Measurements from ENCODE around the gene INSM1. TPM values are rescaled to one million over a fixed set of nuclear protein-coding genes. Genes with fewer than 3 reads are reported as not detected.

The INSM1 gene
- total RNA-seq, 2 donors from 2014 or later, result not detected

- no peak for ATAC-seq
- DNase-seq, result no peak
- intact Hi-C loops (cut with DNase I), result no loop called here
These were observed 43.9 kb downstream of the INSM1 start for GRCh38 chr20:20411836-20412235.

GRCh38 chr20:20412750-20413149 lies 44.8 kb downstream of the INSM1 start:
- intact Hi-C loops (cut with DNase I), result no loop called here
- ATAC-seq, result no peak
- DNase-seq, result no peak

- no peak for DNase-seq
- ATAC-seq, result no peak
- intact Hi-C loops (cut with DNase I), result no loop called here
These were observed 45.9 kb downstream of the INSM1 start for GRCh38 chr20:20413810-20414281.

GRCh38 chr20:20414640-20415220 lies 46.8 kb downstream of the INSM1 start:
- ATAC-seq, result no peak
- DNase-seq, result no peak
- intact Hi-C loops (cut with DNase I), result no loop called here

GRCh38 chr20:20415321-20415720 lies 47.4 kb downstream of the INSM1 start:
- DNase-seq (no peak), ATAC-seq (no peak)
- intact Hi-C loops (cut with DNase I), result no loop called here

- DNase-seq (no peak), ATAC-seq (no peak)
- intact Hi-C loops (cut with DNase I), result no loop called here
These were observed 50.2 kb downstream of the INSM1 start for GRCh38 chr20:20417876-20418676.
